ENCODE results near the gene RBPJL. TPM values are rescaled to one million over a fixed set of nuclear protein-coding genes. Genes with fewer than 3 reads are reported as not detected.

RBPJL gene
- total RNA-seq, 2 experiments from 2014 or later = not detected

GRCh38 chr20:45338121-45339030, 31.7 kb downstream of the RBPJL start:
- H2AFZ ChIP-seq (ENCODE audit: low read length) = no peak overlapping the region
- TF ChIP-seq, protein P1, sequence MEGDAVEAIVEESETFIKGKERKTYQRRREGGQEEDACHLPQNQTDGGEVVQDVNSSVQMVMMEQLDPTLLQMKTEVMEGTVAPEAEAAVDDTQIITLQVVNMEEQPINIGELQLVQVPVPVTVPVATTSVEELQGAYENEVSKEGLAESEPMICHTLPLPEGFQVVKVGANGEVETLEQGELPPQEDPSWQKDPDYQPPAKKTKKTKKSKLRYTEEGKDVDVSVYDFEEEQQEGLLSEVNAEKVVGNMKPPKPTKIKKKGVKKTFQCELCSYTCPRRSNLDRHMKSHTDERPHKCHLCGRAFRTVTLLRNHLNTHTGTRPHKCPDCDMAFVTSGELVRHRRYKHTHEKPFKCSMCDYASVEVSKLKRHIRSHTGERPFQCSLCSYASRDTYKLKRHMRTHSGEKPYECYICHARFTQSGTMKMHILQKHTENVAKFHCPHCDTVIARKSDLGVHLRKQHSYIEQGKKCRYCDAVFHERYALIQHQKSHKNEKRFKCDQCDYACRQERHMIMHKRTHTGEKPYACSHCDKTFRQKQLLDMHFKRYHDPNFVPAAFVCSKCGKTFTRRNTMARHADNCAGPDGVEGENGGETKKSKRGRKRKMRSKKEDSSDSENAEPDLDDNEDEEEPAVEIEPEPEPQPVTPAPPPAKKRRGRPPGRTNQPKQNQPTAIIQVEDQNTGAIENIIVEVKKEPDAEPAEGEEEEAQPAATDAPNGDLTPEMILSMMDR (conservative IDR thresholded peaks at IDR 0.05; ENCODE audit: low read length) = no peak
- no peak for TF ChIP-seq EZH2phosphoT487 (IDR thresholded peaks at IDR 0.05; ENCODE audit: borderline replicate concordance, low read depth, low read length)
- H3K9me3 ChIP-seq (ENCODE audit: low read length) = no peaks in the 10 kb centered on the region
- intact Hi-C loops (cut with micrococcal nuclease; ENCODE audit: unreplicated experiment) = no loop called here
- no peak overlapping the region for H3K4me3 ChIP-seq (ENCODE audit: low read depth, low read length, poor library complexity, severe bottlenecking)
- H3K27ac ChIP-seq (ENCODE audit: low read depth, low read length, poor library complexity, severe bottlenecking) = no peak overlapping the region
- no peak overlapping the region for H3K4me2 ChIP-seq (ENCODE audit: low read length)
- H3K9me2 ChIP-seq (ENCODE audit: insufficient read depth, low read length) = no peaks in the 10 kb centered on the region
- CTCF ChIA-PET (ENCODE audit: unreplicated experiment) = no interaction called here
- H3K79me2 ChIP-seq (ENCODE audit: insufficient read depth, low read depth, low read length) = no peaks in the 10 kb centered on the region
- no peaks in the 10 kb centered on the region for H4K20me1 ChIP-seq (ENCODE audit: insufficient read depth, low read length)
- POLR2A ChIA-PET = interaction anchor here (0.6 kb wide), 2 partner anchors 12 to 34 kb away, joined by 3 read pairs; no protein-coding TSS in a partner anchor
- DNase-seq (ENCODE audit: low spot score) = no peak
- H3K36me3 ChIP-seq (ENCODE audit: insufficient read depth, low read length) = no peaks in the 10 kb centered on the region
- peaks cover 26% of the 10 kb centered on the region for H3K4me1 ChIP-seq (ENCODE audit: insufficient read depth, low read length, poor library complexity, severe bottlenecking)
- no TSS peak for BruUV-seq (replicated peaks)

DNA sequence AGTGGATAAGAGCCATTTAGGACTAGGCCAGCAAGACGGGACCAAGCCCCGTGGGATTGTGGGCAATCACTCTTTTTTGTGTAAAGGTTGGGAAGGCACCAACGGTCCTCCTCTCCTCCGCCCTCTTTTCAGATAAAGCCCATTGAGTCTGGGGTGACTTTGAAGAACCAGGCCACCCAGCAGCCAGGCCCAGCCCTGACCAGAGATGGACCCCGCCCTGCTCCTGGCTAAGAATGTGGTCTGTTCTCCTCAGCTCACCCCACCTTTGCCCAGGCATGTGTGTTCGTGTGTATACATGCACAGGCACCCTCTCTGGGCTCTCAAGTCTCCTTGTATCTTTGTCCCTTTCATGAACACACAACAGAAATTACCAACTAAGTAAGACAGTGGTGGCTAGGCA, 32.4 kb downstream of the RBPJL start:
- no peaks in the 10 kb centered on the region for H4K20me1 ChIP-seq (ENCODE audit: insufficient read depth, low read length)
- H3K9me3 ChIP-seq (ENCODE audit: low read length) = no peaks in the 10 kb centered on the region
- intact Hi-C loops (cut with micrococcal nuclease; ENCODE audit: unreplicated experiment) = no loop called here
- H3K36me3 ChIP-seq (ENCODE audit: insufficient read depth, low read length) = no peaks in the 10 kb centered on the region
- TF ChIP-seq, protein P1 (conservative IDR thresholded peaks at IDR 0.05; ENCODE audit: low read length) = no peak
- TF ChIP-seq EZH2phosphoT487 (IDR thresholded peaks at IDR 0.05; ENCODE audit: borderline replicate concordance, low read depth, low read length) = no peak
- no peak for DNase-seq (ENCODE audit: low spot score)
- no TSS peak for BruUV-seq (replicated peaks)
- ChIA-PET CTCF (ENCODE audit: unreplicated experiment) (no interaction called here), POLR2A (interaction anchor here (0.6 kb wide), 2 partner anchors 13 to 33 kb away, joined by 3 read pairs; no protein-coding TSS in a partner anchor)
- H3K27ac ChIP-seq (ENCODE audit: low read depth, low read length, poor library complexity, severe bottlenecking) = no peak overlapping the region
- no peaks in the 10 kb centered on the region for H3K9me2 ChIP-seq (ENCODE audit: insufficient read depth, low read length)
- no peaks in the 10 kb centered on the region for H3K79me2 ChIP-seq (ENCODE audit: insufficient read depth, low read depth, low read length)
- H3K4me1 ChIP-seq (ENCODE audit: insufficient read depth, low read length, poor library complexity, severe bottlenecking) = peaks cover 26% of the 10 kb centered on the region
- no peak overlapping the region for H3K4me3 ChIP-seq (ENCODE audit: low read depth, low read length, poor library complexity, severe bottlenecking)
- peak overlapping the region; percentile 27; the same call in 1 of the 2 replicates for H3K4me2 ChIP-seq (ENCODE audit: low read length)
- H2AFZ ChIP-seq (ENCODE audit: low read length) = no peak overlapping the region

- peak; percentile 39 for DNase-seq (ENCODE audit: low spot score)
- no peaks in the 10 kb centered on the region for H4K20me1 ChIP-seq (ENCODE audit: insufficient read depth, low read length)
- BruUV-seq (replicated peaks) = no TSS peak
- POLR2A ChIA-PET = interaction anchor here (0.6 kb wide), 1 partner anchor 107 kb away, joined by 3 read pairs; no protein-coding TSS in a partner anchor
- TF ChIP-seq, protein P1 (conservative IDR thresholded peaks at IDR 0.05; ENCODE audit: low read length) = no peak
- TF ChIP-seq EZH2phosphoT487 (IDR thresholded peaks at IDR 0.05; ENCODE audit: borderline replicate concordance, low read depth, low read length) = no peak
- H2AFZ ChIP-seq (ENCODE audit: low read length) = no peak overlapping the region
- H3K9me3 ChIP-seq (ENCODE audit: low read length) = no peaks in the 10 kb centered on the region
- H3K36me3 ChIP-seq (ENCODE audit: insufficient read depth, low read length) = no peaks in the 10 kb centered on the region
- CTCF ChIA-PET (ENCODE audit: unreplicated experiment) = no interaction called here
- no peak overlapping the region for H3K27ac ChIP-seq (ENCODE audit: low read depth, low read length, poor library complexity, severe bottlenecking)
- peak overlapping the region; percentile 27; the same call in 1 of the 2 replicates for H3K4me2 ChIP-seq (ENCODE audit: low read length)
- H3K9me2 ChIP-seq (ENCODE audit: insufficient read depth, low read length) = no peaks in the 10 kb centered on the region
- H3K4me1 ChIP-seq (ENCODE audit: insufficient read depth, low read length, poor library complexity, severe bottlenecking) = peaks cover 29% of the 10 kb centered on the region
- no peak overlapping the region for H3K4me3 ChIP-seq (ENCODE audit: low read depth, low read length, poor library complexity, severe bottlenecking)
- no peaks in the 10 kb centered on the region for H3K79me2 ChIP-seq (ENCODE audit: insufficient read depth, low read depth, low read length)
- intact Hi-C loops (cut with micrococcal nuclease; ENCODE audit: unreplicated experiment) = no loop called here
Measured at GRCh38 chr20:45339799-45340198, 33.2 kb downstream of the RBPJL start.

All from OCI-LY7 (cell line).